Testis (tissue), 2 donors: ENCODE measurements around the gene LYPD6.

Source experiments
- CTCF ChIP-seq, 3 experiments: fragments of 450-650 bp in 2 of 3; fragments of 200-600 bp in 1 of 3; sonication (generic) in 1 of 3; IDR thresholded peaks; one replicate each; pipeline ENCODE4 v1.5.1; 2016 to 2019; ENCODE audit warnings: antibody characterized with exemption in 3 of 3, mild to moderate bottlenecking in 2 of 3, moderate library complexity in 1 of 3
- POLR2A ChIP-seq: fragments of 450-650 bp; IDR thresholded peaks from one replicate; pipeline ENCODE4 v1.6.1; 2017; ENCODE audit warnings: antibody characterized with exemption, mild to moderate bottlenecking, moderate library complexity

- TF ChIP-seq CTCF (IDR thresholded peaks at IDR 0.05) = no peak
- TF ChIP-seq POLR2A = no peak
These were observed 64.5 kb downstream of the LYPD6 start for GRCh38 chr2:149394864-149395263.
